ENCODE data around the gene KIF3C. TPM values are rescaled to one million over a fixed set of nuclear protein-coding genes. Genes with fewer than 3 reads are reported as not detected.

Gene KIF3C
- total and polyA plus RNA-seq, 9 of the 15 experiments (the other 6 are each of a cell fraction or from before 2014, with no cell fraction given), result 0.69 to 6.7 (median 3.3) TPM

DNA sequence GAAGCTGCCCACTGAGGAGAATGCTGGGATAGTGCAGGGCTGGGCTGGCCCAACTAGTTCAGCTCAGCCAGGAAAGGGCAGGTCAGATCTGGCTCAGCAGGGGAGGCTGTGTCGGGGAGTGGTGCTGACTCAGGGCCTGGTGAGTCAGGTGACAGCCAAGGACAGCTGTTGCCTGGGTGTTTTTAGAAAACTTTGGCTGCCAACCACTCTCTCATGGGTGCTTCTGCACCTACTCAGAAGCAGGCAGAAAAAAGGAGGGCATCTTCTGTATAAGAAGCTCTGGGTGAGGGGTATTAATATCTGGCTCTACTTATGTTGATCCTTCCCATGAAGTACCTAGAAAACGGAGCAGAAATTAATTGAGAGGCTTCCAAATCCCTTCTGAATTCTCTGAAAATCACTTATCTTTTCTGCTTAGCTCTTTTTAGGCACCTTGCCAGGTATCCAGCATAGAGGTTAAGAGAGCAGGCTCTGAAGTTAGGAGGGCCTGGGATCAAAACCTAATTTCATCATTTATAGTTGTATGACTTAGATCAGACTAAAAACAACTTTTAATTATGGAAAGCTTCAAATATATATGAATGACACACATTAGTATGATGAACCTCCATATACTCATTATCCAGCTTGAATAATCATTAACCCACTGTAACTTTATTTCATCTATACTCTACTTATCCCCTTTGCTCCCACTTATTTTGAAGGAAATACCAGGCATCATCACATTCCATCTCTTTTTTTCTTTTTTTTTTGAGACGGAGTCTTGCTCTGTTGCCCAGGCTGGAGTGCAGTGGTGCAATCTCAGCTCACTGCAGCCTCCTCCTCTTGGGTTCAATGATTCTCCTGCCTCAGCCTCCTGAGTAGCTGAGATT, 36.1 kb upstream of the KIF3C start (continued):
- no peak for TF ChIP-seq PYGO2 (tag; IDR thresholded peaks at IDR 0.05)
- TF ChIP-seq EP300 (IDR thresholded peaks at IDR 0.05; ENCODE audit: low read length), result no peak
- TF ChIP-seq SP2 (IDR thresholded peaks at IDR 0.05; ENCODE audit: extremely low read depth, low read depth, low read length, poor library complexity, severe bottlenecking), result no peak
- no peak for TF ChIP-seq ZNF239 (CRISPR knock-in tag; IDR thresholded peaks at IDR 0.05)
- no peak for TF ChIP-seq SREBF1 (IDR thresholded peaks at IDR 0.05; ENCODE audit: borderline replicate concordance, low read depth, low read length)
- peak; percentile 35 to 37; a peak in 1 of 4 replicates for TF ChIP-seq KDM1A (IDR thresholded peaks at IDR 0.05)
- TF ChIP-seq TAF9B (IDR thresholded peaks at IDR 0.05; ENCODE audit: partially characterized antibody), result peak; percentile 83
- no peak for TF ChIP-seq U2AF2 (optimal IDR thresholded peaks at IDR 0.05; ENCODE audit: low read depth, low read length)
- TF ChIP-seq MYNN (IDR thresholded peaks at IDR 0.05), result peak; percentile 78; the same call in 1 of the 2 replicates
- no peak for TF ChIP-seq MYNN (CRISPR knock-in tag; IDR thresholded peaks at IDR 0.05)
- TF ChIP-seq SP1 (CRISPR knock-in tag; IDR thresholded peaks at IDR 0.05), result no peak; the same call in 1 of the 2 replicates
- TF ChIP-seq SMC3 (conservative IDR thresholded peaks at IDR 0.05; ENCODE audit: insufficient read depth, low read depth, low read length), result no peak
- no peak for TF ChIP-seq POLR3G (IDR thresholded peaks at IDR 0.05; ENCODE audit: extremely low read depth, insufficient read length, insufficient replicate concordance)
- TF ChIP-seq ZFX (CRISPR knock-in tag; IDR thresholded peaks at IDR 0.05), result no peak
- TF ChIP-seq, protein P1, sequence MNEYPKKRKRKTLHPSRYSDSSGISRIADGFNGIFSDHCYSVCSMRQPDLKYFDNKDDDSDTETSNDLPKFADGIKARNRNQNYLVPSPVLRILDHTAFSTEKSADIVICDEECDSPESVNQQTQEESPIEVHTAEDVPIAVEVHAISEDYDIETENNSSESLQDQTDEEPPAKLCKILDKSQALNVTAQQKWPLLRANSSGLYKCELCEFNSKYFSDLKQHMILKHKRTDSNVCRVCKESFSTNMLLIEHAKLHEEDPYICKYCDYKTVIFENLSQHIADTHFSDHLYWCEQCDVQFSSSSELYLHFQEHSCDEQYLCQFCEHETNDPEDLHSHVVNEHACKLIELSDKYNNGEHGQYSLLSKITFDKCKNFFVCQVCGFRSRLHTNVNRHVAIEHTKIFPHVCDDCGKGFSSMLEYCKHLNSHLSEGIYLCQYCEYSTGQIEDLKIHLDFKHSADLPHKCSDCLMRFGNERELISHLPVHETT (CRISPR knock-in tag; conservative IDR thresholded peaks at IDR 0.05 in 1 of 2, IDR thresholded peaks at IDR 0.05 in 1 of 2), result no peak
- TF ChIP-seq ELK1 (CRISPR knock-in tag; IDR thresholded peaks at IDR 0.05), result no peak
- TF ChIP-seq FOXK2 (conservative IDR thresholded peaks at IDR 0.05 in 1 of 2, IDR thresholded peaks at IDR 0.05 in 1 of 2; ENCODE audit: low read depth in 2 of 2), result peak; percentile 44 to 45; a peak in 2 of 4 replicates
- no peak for TF ChIP-seq CBX1 (IDR thresholded peaks at IDR 0.05; ENCODE audit: low read depth)
- TF ChIP-seq RAD51 (IDR thresholded peaks at IDR 0.05; ENCODE audit: borderline replicate concordance, low read depth), result peak; percentile 84
- TF ChIP-seq NRF1 (conservative IDR thresholded peaks at IDR 0.05 in 1 of 2, IDR thresholded peaks at IDR 0.05 in 1 of 2), result peak in 1 of 2 experiments; percentile 43; a peak in 2 of 4 replicates
- no peak for TF ChIP-seq SLC30A9 (CRISPR knock-in tag; IDR thresholded peaks at IDR 0.05)
- peak; percentile 72 for TF ChIP-seq MAFF (IDR thresholded peaks at IDR 0.05; ENCODE audit: low read length)
- TF ChIP-seq, protein P2, sequence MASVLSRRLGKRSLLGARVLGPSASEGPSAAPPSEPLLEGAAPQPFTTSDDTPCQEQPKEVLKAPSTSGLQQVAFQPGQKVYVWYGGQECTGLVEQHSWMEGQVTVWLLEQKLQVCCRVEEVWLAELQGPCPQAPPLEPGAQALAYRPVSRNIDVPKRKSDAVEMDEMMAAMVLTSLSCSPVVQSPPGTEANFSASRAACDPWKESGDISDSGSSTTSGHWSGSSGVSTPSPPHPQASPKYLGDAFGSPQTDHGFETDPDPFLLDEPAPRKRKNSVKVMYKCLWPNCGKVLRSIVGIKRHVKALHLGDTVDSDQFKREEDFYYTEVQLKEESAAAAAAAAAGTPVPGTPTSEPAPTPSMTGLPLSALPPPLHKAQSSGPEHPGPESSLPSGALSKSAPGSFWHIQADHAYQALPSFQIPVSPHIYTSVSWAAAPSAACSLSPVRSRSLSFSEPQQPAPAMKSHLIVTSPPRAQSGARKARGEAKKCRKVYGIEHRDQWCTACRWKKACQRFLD (CRISPR knock-in tag; IDR thresholded peaks at IDR 0.05), result 0 out of 2 replicates have a peak, but pooled peaks have one; percentile 27
- TF ChIP-seq NFRKB (IDR thresholded peaks at IDR 0.05; ENCODE audit: low read depth), result no peak
- TF ChIP-seq PTBP1 (IDR thresholded peaks at IDR 0.05; ENCODE audit: low read depth, low read length), result no peak
- no peak for TF ChIP-seq NR3C1 (CRISPR knock-in tag; IDR thresholded peaks at IDR 0.05)
